Upper lobe of left lung (tissue), 4 donors: ENCODE results near the gene PTDSS2.
"Not testable (repeated sequence)": the region's sequence is repeated elsewhere in the genome, so short reads cannot be mapped to it uniquely, and the experiment has no call there.

Source experiments
- EP300 ChIP-seq, 4 donors: sonication (generic); formaldehyde crosslinking; IDR thresholded peaks; one replicate each; pipeline ENCODE4 v1.5.1; 2017; ENCODE audit warnings: antibody characterized with exemption in 4 of 4, control low read depth in 2 of 4
- POLR2A ChIP-seq, 4 donors: fragments of 450-650 bp; IDR thresholded peaks; one replicate each; pipeline ENCODE4 v1.5.1; 2016 to 2017; ENCODE audit warnings: antibody characterized with exemption in 4 of 4, mild to moderate bottlenecking in 2 of 4
- POLR2AphosphoS5 ChIP-seq, 2 donors: sonication (generic); formaldehyde crosslinking; IDR thresholded peaks; one replicate each; pipeline ENCODE4 v1.5.1; 2017; ENCODE audit warnings: antibody characterized with exemption in 2 of 2
- TF ChIP-seq, protein P1 (sequence below), 6 experiments: fragments of 450-650 bp in 4 of 6; fragments of 200-600 bp in 2 of 6; sonication (generic) in 2 of 6; IDR thresholded peaks; one replicate each; pipeline ENCODE4 v1.5.1; 2016 to 2019; ENCODE audit warnings: antibody characterized with exemption in 6 of 6

DNA sequence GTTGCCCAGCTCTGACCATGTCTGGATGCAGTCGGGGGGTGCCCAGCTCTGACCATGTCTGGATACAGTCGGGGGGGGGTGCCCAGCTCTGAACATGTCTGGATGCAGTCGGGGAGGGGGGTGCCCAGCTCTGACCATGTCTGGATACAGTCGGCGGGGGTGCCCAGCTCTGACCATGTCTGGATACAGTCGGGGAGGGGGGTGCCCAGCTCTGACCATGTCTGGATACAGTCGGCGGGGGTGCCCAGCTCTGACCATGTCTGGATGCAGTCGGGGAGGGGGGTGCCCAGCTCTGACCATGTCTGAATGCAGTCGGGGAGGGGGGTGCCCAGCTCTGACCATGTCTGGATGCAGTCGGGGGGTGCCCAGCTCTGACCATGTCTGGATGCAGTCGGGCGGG, 39.4 kb upstream of the PTDSS2 start:
- TF ChIP-seq POLR2A, POLR2AphosphoS5, EP300 (IDR thresholded peaks at IDR 0.05): not testable (repeated sequence)
- TF ChIP-seq, protein P1, sequence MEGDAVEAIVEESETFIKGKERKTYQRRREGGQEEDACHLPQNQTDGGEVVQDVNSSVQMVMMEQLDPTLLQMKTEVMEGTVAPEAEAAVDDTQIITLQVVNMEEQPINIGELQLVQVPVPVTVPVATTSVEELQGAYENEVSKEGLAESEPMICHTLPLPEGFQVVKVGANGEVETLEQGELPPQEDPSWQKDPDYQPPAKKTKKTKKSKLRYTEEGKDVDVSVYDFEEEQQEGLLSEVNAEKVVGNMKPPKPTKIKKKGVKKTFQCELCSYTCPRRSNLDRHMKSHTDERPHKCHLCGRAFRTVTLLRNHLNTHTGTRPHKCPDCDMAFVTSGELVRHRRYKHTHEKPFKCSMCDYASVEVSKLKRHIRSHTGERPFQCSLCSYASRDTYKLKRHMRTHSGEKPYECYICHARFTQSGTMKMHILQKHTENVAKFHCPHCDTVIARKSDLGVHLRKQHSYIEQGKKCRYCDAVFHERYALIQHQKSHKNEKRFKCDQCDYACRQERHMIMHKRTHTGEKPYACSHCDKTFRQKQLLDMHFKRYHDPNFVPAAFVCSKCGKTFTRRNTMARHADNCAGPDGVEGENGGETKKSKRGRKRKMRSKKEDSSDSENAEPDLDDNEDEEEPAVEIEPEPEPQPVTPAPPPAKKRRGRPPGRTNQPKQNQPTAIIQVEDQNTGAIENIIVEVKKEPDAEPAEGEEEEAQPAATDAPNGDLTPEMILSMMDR (IDR thresholded peaks at IDR 0.05), result not testable (repeated sequence)
